Endothelial cell of umbilical vein (primary cell): ENCODE measurements around the gene TMEM178B. TPM values are rescaled to one million over a fixed set of nuclear protein-coding genes. Genes with fewer than 3 reads are reported as not detected.

Experiments
- BruUV-seq: library from RNA; stranded (reverse); fragments of 400-500 nt; replicated peaks from 2 replicates; lab custom pipeline; 2021; lab: Mats Ljungman, UMichigan
- CTCF ChIA-PET: fragments of 300-600, 350-600 bp; sonication (Branson Sonifier 250); formaldehyde crosslinking; loops from one replicate; lab custom pipeline; 2021; ENCODE audit warnings: antibody characterized with exemption, inconsistent platforms; lab: Charles Lee
- POLR2A ChIA-PET: fragments of 300-600, 350-600 bp; sonication (Branson Sonifier 250); formaldehyde crosslinking; loops from one replicate; lab custom pipeline; 2021; ENCODE audit warnings: antibody characterized with exemption, inconsistent platforms; lab: Charles Lee
- DNase-seq: peaks from one replicate; pipeline ENCODE4 v3.0.0-alpha.2; 2011; ENCODE audit warnings: low read depth, low spot score
- FAIRE-seq: peaks from 2 replicates; lab custom pipeline; 2011; peaks lifted over from hg19 to GRCh38; lab: Jason Lieb, UNC
- H2AFZ ChIP-seq: 2 replicates; pipeline ENCODE4 v1.6.0; 2012; ENCODE audit warnings: low read depth, low read length, control low read depth, inconsistent platforms
- H3K27ac ChIP-seq: 2 replicates; pipeline ENCODE4 v1.5.1; 2011; ENCODE audit warnings: low read depth, mild to moderate bottlenecking, control low read depth, low read length, moderate library complexity; ENCODE audit not compliant: insufficient read depth
- H3K27me3 ChIP-seq, 2 experiments: 2 replicates each; pipeline versions ENCODE4 v1.6.0 to v1.6.1; 2011; ENCODE audit warnings: low read length in 2 of 2, mixed read lengths in 1 of 2; ENCODE audit not compliant: control insufficient read depth in 2 of 2, insufficient read depth in 2 of 2
- H3K36me3 ChIP-seq, 2 experiments: 2 replicates in 1 of 2; 3 replicates in 1 of 2; pipeline ENCODE4 v1.5.1; 2011; ENCODE audit warnings: low read length in 2 of 2, mild to moderate bottlenecking in 1 of 2, moderate library complexity in 1 of 2; ENCODE audit not compliant: control insufficient read depth in 2 of 2, insufficient read depth in 2 of 2; ENCODE audit errors: extremely low read depth in 1 of 2
- H3K4me1 ChIP-seq: 3 replicates; pipeline ENCODE4 v1.5.1; 2011; ENCODE audit warnings: mild to moderate bottlenecking, low read length; ENCODE audit not compliant: control insufficient read depth, insufficient read depth; ENCODE audit errors: extremely low read depth
- H3K4me2 ChIP-seq: 2 replicates; pipeline ENCODE4 v1.6.1; 2011; ENCODE audit warnings: low read length, control low read depth, mixed read lengths; ENCODE audit not compliant: insufficient read depth
- H3K4me3 ChIP-seq, 3 experiments: fragments of 200-600 bp in 1 of 3; sonication (generic), shearing (Covaris generic) in 1 of 3; replicated peaks in 1 of 3; 2 replicates each; pipeline ENCODE4 v1.5.1; 2011 to 2016; ENCODE audit warnings: control low read depth in 3 of 3, low read length in 3 of 3, mild to moderate bottlenecking in 2 of 3, inconsistent platforms in 1 of 3, low read depth in 1 of 3, moderate library complexity in 1 of 3; ENCODE audit not compliant: insufficient read depth in 1 of 3
- H3K79me2 ChIP-seq: 2 replicates; pipeline ENCODE4 v1.6.0; 2012; ENCODE audit warnings: low read length, inconsistent platforms; ENCODE audit not compliant: control insufficient read depth, insufficient read depth
- H3K9ac ChIP-seq: replicated peaks from 2 replicates; pipeline ENCODE3; 2011; ENCODE audit warnings: low read length, control low read depth; ENCODE audit not compliant: insufficient read depth; ENCODE audit errors: extremely low read depth
- H3K9me1 ChIP-seq: replicated peaks from 3 replicates; pipeline ENCODE4 v1.6.0; 2011; ENCODE audit warnings: mild to moderate bottlenecking, low read length; ENCODE audit not compliant: control insufficient read depth, insufficient read depth; ENCODE audit errors: extremely low read depth
- H3K9me3 ChIP-seq: replicated peaks from 2 replicates; pipeline ENCODE4 v1.5.1; 2012; ENCODE audit warnings: low read length, inconsistent platforms; ENCODE audit not compliant: control insufficient read depth, insufficient read depth
- H4K20me1 ChIP-seq: replicated peaks from 2 replicates; pipeline ENCODE3; 2011; ENCODE audit warnings: mild to moderate bottlenecking, low read length; ENCODE audit not compliant: control insufficient read depth, insufficient read depth; ENCODE audit errors: extremely low read depth
- CTCF ChIP-seq, 2 donors: IDR thresholded peaks; 1 replicate in 1 of 2; 2 replicates in 1 of 2; pipeline ENCODE4 v1.5.1; 2011; ENCODE audit warnings: low read length in 2 of 2, mild to moderate bottlenecking in 2 of 2, moderate library complexity in 2 of 2, control low read depth in 1 of 2, inconsistent platforms in 1 of 2, low read depth in 1 of 2; ENCODE audit not compliant: insufficient read depth in 1 of 2; ENCODE audit errors: extremely low read depth in 1 of 2
- EZH2 ChIP-seq: IDR thresholded peaks from 2 replicates; pipeline ENCODE4 v1.6.1; 2012; ENCODE audit warnings: borderline replicate concordance, low read depth, mild to moderate bottlenecking, moderate library complexity, low read length, inconsistent platforms; ENCODE audit not compliant: severe bottlenecking
- FOS ChIP-seq: IDR thresholded peaks from 2 replicates; pipeline ENCODE4 v1.6.1; 2011; ENCODE audit warnings: mild to moderate bottlenecking, low read length, moderate library complexity, borderline replicate concordance; ENCODE audit not compliant: insufficient read depth
- GATA2 ChIP-seq: IDR thresholded peaks from 2 replicates; pipeline ENCODE4 v1.7.0; 2011; ENCODE audit warnings: low read depth, mild to moderate bottlenecking, moderate library complexity, mixed read lengths, low read length; ENCODE audit not compliant: insufficient read length, insufficient read depth
- JUN ChIP-seq: IDR thresholded peaks from 2 replicates; pipeline ENCODE4 v1.6.1; 2011; ENCODE audit warnings: borderline replicate concordance, low read depth; ENCODE audit not compliant: insufficient read length, insufficient read depth
- MAX ChIP-seq: IDR thresholded peaks from 2 replicates; pipeline ENCODE4 v1.6.1; 2011; ENCODE audit not compliant: insufficient read depth, insufficient read length
- MYC ChIP-seq: IDR thresholded peaks from one replicate; pipeline ENCODE4 v1.6.1; 2011; ENCODE audit warnings: mild to moderate bottlenecking, low read depth, low read length
- POLR2A ChIP-seq: IDR thresholded peaks from 2 replicates; pipeline ENCODE4 v1.6.1; 2012; ENCODE audit warnings: low read depth, mild to moderate bottlenecking, control low read depth, low read length
- POLR2AphosphoS5 ChIP-seq: IDR thresholded peaks from 2 replicates; pipeline ENCODE4 v1.6.1; 2012; ENCODE audit warnings: low read depth, mild to moderate bottlenecking, control low read depth, low read length, moderate library complexity; ENCODE audit not compliant: insufficient read depth
- dilution Hi-C: fragments of 300-500 bp; cut with MboI; formaldehyde crosslinking; loops from one replicate; pipeline ENCODE4 v1.15.0; 2019; ENCODE audit warnings: low sequenced_read_pairs; ENCODE audit not compliant: extremely low pct_ligation_motif_present
- intact Hi-C: fragments of 100-400 bp; cut with micrococcal nuclease; formaldehyde crosslinking; loops from one replicate; pipeline ENCODE4 v1.10.0; 2022
- polyA plus RNA-seq, 4 experiments: library from polyadenylated mRNA; depleted of rRNA in 3 of 4; stranded (reverse) in 3 of 4; unstranded in 1 of 4; fragments of >200 nt; gene quantifications; 2 replicates each; pipeline versions ENCODE4 v1.2.1 to v1.2.3, GENCODE V29; 2011 to 2012; ENCODE audit warnings: missing spikeins in 1 of 4
- total RNA-seq: library from RNA; stranded (reverse); gene quantifications from 2 replicates; pipeline ENCODE4 v1.2.3, GENCODE V29; 2021

TMEM178B gene
- total and polyA plus RNA-seq, 2 donors (not counting 3 experiments of a cell fraction or from before 2014, with no cell fraction given), result not detected

GRCh38 chr7:141359740-141360415 is 286.0 kb downstream of the TMEM178B start:
- Histone ChIP-seq H3K4me1 (peaks cover 35% of the 10 kb centered on the region), H3K4me2 (no peak overlapping the region), H4K20me1 (no peaks in the 10 kb centered on the region), H3K9me3 (no peaks in the 10 kb centered on the region), H2AFZ (no peak overlapping the region), H3K27ac (no peak overlapping the region), H3K27me3 (no peaks in the 10 kb centered on the region), H3K9me1 (no peaks in the 10 kb centered on the region), H3K36me3 (no peaks in the 10 kb centered on the region), H3K4me3 (no peak overlapping the region), H3K9ac (no peak overlapping the region), H3K79me2 (no peaks in the 10 kb centered on the region)
- intact Hi-C loops (loop anchor here (5.0 to 10.0 kb wide), 3 partner anchors 192 to 438 kb away; partner anchors contain the start of genes AGK and BRAF), dilution Hi-C loops (no loop called here)
- no TSS peak for BruUV-seq
- POLR2A ChIA-PET, result no interaction called here
- no peak for FAIRE-seq
- TF ChIP-seq MAX, result no peak
- peak; percentile 76 for TF ChIP-seq GATA2
- peak; percentile 34 for TF ChIP-seq JUN
- no peak for TF ChIP-seq EZH2
- peak; percentile 67 for TF ChIP-seq FOS
- no peak for TF ChIP-seq POLR2A
- CTCF ChIA-PET, result no interaction called here
- DNase-seq, result no peak

- no peaks in the 10 kb centered on the region for H4K20me1 ChIP-seq
- BruUV-seq, result no TSS peak
- no peak overlapping the region for H3K4me3 ChIP-seq
- no peaks in the 10 kb centered on the region for H3K9me1 ChIP-seq
- peaks cover 30% of the 10 kb centered on the region for H3K4me1 ChIP-seq
- no peak overlapping the region for H3K27ac ChIP-seq
- ChIA-PET POLR2A (no interaction called here), CTCF (no interaction called here)
- intact Hi-C loops, result loop anchor here (5.0 to 10.0 kb wide), 2 partner anchors 424 to 438 kb away; partner anchors contain the start of gene BRAF
- no peaks in the 10 kb centered on the region for H3K9me3 ChIP-seq
- TF ChIP-seq JUN, result no peak
- TF ChIP-seq POLR2AphosphoS5, result no peak
- no peak for TF ChIP-seq EZH2
- no peak for TF ChIP-seq MAX
- TF ChIP-seq CTCF (IDR thresholded peaks at IDR 0.05; ENCODE audit: extremely low read depth in 1 of 2, insufficient read depth in 1 of 2, low read depth in 1 of 2, low read length in 2 of 2), result no peak
- TF ChIP-seq GATA2, result no peak
- no peak for TF ChIP-seq POLR2A
- no peak for TF ChIP-seq FOS
- TF ChIP-seq MYC, result no peak
- dilution Hi-C loops, result no loop called here
- H3K9ac ChIP-seq, result no peak overlapping the region
- DNase-seq, result peak; percentile 61
- no peaks in the 10 kb centered on the region for H3K36me3 ChIP-seq
- H3K4me2 ChIP-seq, result no peak overlapping the region
- no peaks in the 10 kb centered on the region for H3K79me2 ChIP-seq
- H3K27me3 ChIP-seq, result no peaks in the 10 kb centered on the region
- H2AFZ ChIP-seq, result no peak overlapping the region
- FAIRE-seq, result peak; percentile 47
These were observed 286.5 kb downstream of the TMEM178B start for GRCh38 chr7:141360416-141360760.
